Ovary (tissue), 3 donors: Measurements from ENCODE around the gene GAS6.

Source experiments
- CTCF ChIP-seq, 3 donors: fragments of 450-650 bp in 2 of 3; fragments of 200-600 bp in 1 of 3; IDR thresholded peaks; one replicate each; pipeline versions ENCODE4 v1.5.1 to v1.8.0; 2016 to 2022; ENCODE audit warnings: antibody characterized with exemption in 3 of 3, mild to moderate bottlenecking in 1 of 3
- EP300 ChIP-seq: sonication (generic); formaldehyde crosslinking; IDR thresholded peaks from one replicate; pipeline ENCODE4 v1.6.1; 2017; ENCODE audit warnings: antibody characterized with exemption
- POLR2A ChIP-seq: fragments of 450-650 bp; IDR thresholded peaks from one replicate; pipeline ENCODE4 v1.6.1; 2017; ENCODE audit warnings: antibody characterized with exemption, mild to moderate bottlenecking, moderate library complexity
- donor health status: DM: no; HTN: no; CAD: no.

GRCh38 chr13:113889467-113889866 lies 25.6 kb upstream of the GAS6 start:
- TF ChIP-seq CTCF (IDR thresholded peaks at IDR 0.05) = no peak
- TF ChIP-seq POLR2A = no peak
- TF ChIP-seq EP300 = no peak
